Activated effector memory CD4-positive, alpha-beta T cell treated with Interleukin-2 at 50 U/mL for 16 hours (primary cell): ENCODE data around the gene UFL1.
"Not testable (repeated sequence)": the region's sequence is repeated elsewhere in the genome, so short reads cannot be mapped to it uniquely, and the experiment has no call there.

Experiments
- DNase-seq: peaks from one replicate; pipeline ENCODE4 v3.0.0-alpha.2; 2020

Gene UFL1

DNA sequence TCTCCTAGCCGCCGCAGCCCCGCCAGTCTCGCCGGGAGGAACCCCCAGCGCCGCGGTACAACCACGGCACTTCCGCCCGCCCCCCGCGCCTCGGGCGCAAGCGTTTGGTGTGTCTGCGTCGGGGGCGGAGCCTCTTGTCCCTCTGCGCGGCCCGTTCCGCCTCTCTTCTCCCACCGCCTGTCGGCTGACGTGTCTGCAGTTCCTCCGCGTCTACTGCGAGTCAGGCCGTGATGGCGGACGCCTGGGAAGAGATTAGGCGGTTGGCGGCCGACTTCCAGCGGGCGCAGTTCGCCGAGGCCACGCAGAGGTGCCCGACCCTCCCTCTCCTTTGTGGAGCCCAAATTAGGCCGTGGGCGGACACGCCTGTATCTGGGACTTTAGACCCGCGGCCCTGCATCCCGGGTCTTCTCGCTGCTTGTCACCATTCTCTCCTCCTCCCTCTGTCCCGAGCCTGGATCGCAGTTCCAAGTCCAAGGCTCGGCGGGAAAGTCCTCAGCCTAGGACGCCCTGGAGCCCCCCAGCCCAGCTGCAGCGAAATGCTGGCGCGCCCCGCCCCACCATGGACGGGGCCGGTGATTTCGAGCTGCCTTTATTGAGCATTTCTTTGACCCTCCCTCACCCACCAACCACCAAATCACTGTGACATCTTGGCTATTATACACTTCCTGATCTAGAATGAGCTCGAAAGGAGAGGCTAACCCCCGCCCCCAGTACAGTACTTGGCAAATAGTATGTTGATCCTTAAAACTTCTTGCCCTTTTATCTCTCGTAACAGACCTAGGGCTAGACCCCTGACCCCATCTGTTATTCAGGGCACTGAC lies at the start of gene UFL1:
Gene UFL1, plus strand, starts transcription at position 163 of the 821 bp plus-strand sequence. Its CDS starts 68 bp downstream, at position 231.
- DNase-seq, result peak; percentile 92

- not testable (repeated sequence) for DNase-seq
Observed at GRCh38 chr6:96472291-96472690, 49.3 kb upstream of the UFL1 start.

- no peak for DNase-seq
Observed at GRCh38 chr6:96478695-96479094, 42.9 kb upstream of the UFL1 start.

DNA sequence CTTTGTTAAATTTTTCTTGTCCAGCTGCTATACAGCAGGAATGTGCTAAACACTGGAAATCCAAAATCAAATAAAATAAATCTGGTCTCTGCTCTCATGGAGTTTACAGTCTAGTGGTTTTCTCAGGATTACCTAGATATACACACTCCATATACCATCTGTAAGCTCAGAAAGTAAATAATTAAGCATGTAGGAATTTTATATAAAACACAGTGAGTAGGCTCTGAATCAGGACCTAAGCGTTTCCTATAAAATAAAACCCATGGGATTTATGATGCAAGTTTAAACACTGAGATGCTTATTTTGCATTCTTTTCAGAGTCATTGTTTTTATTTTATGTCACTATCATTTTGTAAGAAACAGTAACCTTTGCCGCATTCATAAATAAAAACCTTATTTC lies 29.7 kb upstream of the UFL1 start:
- DNase-seq, result no peak

DNA sequence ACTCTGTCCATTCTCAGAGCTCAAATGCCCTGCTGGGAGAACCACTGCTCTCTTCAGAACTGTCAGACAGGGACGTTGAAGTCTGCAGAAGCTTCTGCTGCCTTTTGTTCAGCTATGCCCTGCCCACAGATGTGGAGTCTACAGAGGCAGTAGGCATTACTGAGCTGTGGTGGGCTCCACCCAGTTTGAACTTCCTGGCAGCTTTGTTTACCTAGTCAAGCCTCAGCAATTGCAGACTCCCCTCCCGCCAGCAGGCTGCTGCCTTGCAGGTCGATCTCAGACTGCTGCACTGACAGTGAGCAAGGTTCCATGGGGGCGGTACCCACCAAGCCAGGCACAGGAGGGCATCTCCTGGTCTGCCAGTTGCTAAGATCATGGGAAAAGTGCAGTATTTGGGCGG lies 21.8 kb upstream of the UFL1 start:
- peak; percentile 71 for DNase-seq

GRCh38 chr6:96502915-96503314 lies 18.7 kb upstream of the UFL1 start:
- no peak for DNase-seq

- no peak for DNase-seq
Observed at GRCh38 chr6:96505363-96505762, 16.2 kb upstream of the UFL1 start.

GRCh38 chr6:96509281-96509680 lies 12.3 kb upstream of the UFL1 start:
- DNase-seq, result no peak

GRCh38 chr6:96520171-96521115 lies 1.2 kb upstream of the UFL1 start:
- no peak for DNase-seq

DNA sequence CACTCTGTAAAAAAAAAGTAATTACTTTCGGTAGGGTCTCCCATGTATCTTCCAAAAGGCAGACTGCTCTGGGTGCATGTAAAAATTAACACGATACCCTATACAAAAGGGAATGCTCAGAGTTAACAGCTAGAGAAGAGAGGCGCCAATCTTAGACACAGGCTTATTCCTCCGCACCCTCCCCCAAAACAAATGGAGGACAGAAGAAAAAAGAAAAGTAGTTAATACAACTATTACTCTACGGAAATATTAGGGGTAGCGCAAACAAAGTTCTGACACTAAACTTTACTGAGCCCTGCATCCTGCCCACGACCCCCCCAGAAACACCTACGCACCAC lies 331 bp upstream of the UFL1 start:
- DNase-seq, result no peak

DNA sequence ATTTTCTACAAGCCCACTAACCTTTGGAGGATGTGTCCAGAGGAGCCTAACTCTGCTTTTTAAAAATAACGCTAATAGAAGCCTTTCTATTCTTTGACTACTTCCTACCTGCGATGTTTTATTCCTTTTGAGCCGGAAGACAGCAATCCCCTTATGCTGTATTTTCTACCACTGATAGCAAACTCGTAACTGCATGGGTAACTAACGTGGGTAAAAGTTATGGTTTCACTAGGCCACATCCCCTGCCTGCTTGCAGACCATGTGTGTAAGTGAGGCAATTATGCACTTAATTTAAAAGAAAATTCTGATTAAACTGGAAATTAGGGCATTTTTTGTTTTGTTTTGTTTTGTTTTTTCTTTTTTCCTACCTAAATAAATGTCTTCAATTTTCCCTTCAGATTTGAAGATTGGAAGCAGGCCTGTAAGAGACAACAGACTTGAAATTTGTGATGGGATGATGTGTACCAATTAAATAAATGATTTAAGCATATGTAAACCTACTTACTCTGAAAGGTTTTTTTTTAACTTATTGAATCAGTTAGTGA lies 931 bp downstream of the UFL1 start:
- no peak for DNase-seq

DNA sequence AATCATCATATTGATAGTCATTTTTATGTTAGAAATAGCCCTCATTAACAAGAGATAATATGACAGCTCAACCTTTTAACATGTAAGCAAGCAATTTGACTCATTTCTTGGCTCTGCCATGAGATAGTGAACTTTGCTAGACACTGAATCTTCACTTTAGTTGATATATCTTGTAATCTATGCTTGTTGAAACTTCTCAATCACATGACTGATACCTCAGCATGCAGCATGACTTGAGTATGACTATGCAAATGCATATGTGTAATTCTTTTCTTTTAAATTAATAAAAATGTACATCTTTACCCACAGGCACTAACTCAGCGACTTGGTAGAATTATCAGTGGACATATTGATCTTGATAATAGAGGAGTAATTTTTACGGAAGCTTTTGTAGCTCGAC lies 6.6 kb downstream of the UFL1 start:
- no peak for DNase-seq

DNA sequence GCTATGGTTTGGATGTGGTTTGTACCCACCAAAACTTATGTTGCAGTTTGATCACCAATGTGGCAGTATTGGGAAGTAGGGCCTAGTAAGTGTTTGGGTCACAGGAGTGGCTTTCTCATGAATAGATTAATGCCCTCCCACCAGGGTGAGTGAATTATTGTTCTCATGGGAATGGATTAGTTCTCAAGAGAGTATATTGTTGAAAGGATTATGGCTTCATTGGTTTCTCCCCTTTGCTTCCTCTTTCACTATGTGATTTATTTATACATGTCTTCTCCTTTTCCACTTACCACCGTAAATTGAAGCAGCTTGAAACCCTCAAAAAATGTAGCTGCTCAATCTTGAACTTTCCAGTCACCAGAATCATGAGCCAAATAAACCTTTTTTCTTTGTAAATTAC lies 10.8 kb downstream of the UFL1 start:
- DNase-seq, result no peak

DNA sequence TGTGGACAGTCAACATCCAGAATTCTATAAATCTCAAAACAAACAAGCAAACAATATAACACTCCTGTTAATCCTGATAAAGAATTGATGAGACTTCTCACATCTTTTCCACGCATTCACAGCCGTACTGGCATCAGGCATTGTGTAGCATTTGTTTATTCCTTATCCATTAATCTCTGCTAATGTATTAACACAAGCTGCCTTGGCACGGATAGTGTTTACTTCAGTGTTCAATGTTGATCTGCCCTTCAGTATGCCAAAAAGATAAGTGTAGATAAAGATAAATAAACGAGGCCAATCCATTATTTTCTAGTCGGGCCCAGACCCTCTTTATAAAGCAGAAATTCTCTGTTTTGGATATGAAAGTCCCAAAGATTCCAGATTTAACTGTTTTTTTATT lies 16.1 kb downstream of the UFL1 start:
- DNase-seq, result no peak

GRCh38 chr6:96542702-96543101 lies 21.1 kb downstream of the UFL1 start:
- no peak for DNase-seq

GRCh38 chr6:96545882-96546281 lies 24.3 kb downstream of the UFL1 start:
- no peak for DNase-seq

- no peak for DNase-seq
Observed at GRCh38 chr6:96547654-96548053, 26.0 kb downstream of the UFL1 start.

- no peak for DNase-seq
Observed at GRCh38 chr6:96554558-96554957, 33.0 kb downstream of the UFL1 start.

DNA sequence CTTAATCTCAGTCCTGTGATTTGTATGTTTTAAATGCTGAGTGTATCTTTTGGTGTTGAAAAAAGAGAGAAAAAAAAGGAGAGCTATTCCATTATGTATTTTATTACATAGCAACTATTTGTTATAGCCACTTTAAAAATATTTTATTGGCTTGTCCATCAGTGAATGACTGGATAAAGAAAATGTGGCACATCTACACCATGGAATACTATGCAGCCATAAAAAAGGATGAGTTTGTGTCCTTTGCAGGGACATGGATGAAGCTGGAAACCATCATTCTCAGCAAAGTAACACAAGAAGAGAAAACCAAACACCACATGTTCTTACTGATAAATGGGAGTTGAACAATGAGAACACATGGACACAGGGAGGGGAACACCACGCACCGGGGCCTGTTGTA lies 38.1 kb downstream of the UFL1 start:
- DNase-seq, result not testable (repeated sequence)

- DNase-seq, result no peak
Observed at GRCh38 chr6:96562886-96563285, 41.3 kb downstream of the UFL1 start, which contains the start of gene FHL5. Gene FHL5, plus strand, starts transcription at chr6:96563128. Its CDS starts 40,486 bp downstream, at chr6:96603614.

DNA sequence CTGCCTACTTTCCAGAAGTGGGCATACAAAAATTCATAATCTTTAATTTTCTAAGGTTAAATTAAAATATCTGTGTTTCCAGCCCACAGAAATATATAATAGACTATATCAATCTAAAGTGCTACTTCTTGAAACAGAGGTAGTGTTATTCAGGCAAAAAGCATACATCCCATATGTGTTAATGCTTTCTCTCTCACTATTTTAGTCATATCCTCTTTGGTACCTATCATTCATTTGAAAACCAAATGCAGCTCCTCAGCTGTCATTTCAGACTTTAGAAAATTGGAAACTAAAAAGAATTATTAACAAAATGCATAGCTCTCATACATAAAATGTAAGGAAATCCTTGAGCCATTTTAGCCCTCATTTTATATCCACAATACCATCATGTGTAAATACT lies 42.2 kb downstream of the UFL1 start:
- no peak for DNase-seq

DNA sequence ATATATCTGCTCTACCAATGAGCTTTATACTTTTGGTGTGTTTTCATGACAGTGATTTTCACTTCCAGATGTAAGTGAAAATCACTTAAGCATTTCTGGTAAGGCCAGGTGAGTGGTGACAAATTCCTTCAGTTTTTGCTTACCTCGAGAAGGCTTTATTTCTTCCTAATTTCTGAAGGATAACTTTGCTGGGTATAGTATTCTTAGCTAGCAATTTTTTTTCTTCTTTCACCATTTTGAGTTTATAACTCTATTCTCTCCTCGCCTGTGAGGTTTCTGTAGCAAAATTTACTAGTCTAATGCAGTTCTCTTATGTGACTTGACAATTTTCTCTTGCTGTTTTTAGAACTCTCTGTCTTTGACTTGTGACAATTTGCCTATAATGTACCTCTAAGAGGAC lies 48.4 kb downstream of the UFL1 start:
- DNase-seq, result no peak

DNA sequence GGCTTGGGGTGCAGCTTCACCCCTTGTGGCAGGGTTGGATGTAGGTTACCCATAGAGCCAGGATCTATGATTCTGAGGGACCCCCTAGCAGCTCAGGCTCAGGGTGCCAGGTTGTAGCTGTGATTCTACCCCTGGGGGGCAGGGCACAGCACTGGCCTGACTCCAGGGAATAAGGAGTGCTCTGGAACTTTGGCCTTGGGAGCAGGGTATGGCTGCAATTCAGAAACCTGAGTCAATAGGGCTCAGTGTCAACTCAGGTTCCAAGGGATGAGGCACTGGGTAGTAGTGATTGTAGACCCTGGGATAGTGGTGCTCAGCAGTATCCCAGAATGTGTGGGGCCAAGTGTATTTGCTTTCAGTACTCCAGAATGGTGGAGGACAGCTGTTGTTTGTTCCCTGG lies 49.9 kb downstream of the UFL1 start:
- no peak for DNase-seq

- no peak for DNase-seq
Observed at GRCh38 chr6:96575359-96575758, 53.8 kb downstream of the UFL1 start.
